ENCODE measurements around the gene IGSF8.
A peak's percentile ranks its signal among the peaks of the same experiment; 100 is the strongest.
"Not testable (repeated sequence)": the region's sequence is repeated elsewhere in the genome, so short reads cannot be mapped to it uniquely, and the experiment has no call there.

IGSF8 gene

DNA sequence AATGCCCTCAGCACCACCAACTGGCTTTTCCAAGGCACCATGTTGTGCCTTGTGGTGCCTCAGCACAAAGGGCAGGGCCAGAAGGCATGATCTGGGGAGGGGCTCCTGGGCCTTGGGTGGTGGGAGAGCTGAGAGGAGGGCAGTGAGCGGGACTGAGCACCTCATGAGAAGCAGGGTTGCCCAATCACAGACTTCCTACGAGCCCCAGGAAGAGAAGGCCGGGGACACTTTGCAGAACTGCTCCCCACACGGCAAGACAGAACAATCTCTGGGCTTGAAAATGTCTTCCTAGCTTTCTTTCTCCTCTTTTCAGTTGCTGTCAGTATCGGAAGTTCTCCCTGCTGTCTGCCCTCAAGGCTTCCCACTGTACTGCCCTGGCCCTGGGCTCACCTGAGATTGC lies 35.2 kb downstream of the IGSF8 start:
- no peak for DNase-seq

DNA sequence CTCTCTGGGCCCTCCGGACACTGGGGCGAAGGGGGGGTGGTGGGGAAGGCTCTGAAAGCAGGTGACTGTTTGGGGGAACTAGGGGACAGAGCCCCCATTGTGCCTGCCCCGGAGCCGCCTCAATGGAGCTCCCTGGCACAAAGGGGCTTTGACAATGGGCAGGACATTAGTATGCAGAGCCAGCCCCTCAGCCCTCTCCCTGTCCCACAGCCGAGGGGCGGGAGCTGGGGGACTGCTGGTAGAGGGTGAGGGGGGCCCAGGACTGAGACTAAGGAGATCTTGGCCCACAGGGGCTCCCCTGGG lies 36.2 kb downstream of the IGSF8 start:
- no peak for DNase-seq

DNA sequence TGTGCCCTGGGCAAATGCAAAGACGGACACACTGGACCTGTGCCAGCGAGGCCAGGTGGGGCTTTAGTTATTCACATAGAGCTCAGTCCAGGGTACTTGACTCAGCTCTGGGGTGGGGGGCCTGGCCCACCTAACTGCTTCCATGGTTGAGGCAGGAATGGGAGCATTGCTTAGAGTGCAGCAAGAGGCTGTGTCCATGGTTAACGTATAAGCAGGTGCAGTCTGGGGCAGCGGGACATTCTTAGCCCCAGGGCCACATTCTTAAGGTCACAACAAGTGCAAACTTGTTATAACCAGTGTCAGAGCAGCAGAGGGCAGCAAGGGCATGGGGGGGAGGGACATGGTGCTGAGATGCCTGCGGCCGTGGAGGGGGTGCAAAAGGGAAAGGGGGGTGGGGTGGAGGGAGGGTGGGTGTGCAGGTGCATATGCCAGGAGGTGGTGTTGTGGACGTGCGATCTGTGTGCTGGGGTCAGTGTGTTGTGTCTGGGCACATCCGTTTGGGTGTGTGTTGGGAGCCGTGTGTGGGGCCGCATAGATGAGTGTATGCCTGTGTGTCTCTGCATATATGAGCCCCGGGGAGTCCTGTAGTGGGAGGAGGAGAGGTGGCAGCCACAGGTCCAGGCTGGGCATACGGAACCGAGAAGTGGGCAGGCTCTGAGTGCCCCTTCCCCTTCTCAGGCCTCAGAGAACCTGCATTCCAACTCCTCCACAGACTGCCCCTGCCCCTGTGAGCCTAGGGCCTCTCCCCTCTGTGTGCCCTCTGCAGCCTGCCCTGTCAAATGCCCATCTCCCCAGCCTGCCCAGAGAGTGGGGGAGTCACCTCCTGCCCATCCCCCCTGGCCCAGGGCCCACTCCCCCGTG lies 36.8 kb downstream of the IGSF8 start:
- DNase-seq: no peak

DNA sequence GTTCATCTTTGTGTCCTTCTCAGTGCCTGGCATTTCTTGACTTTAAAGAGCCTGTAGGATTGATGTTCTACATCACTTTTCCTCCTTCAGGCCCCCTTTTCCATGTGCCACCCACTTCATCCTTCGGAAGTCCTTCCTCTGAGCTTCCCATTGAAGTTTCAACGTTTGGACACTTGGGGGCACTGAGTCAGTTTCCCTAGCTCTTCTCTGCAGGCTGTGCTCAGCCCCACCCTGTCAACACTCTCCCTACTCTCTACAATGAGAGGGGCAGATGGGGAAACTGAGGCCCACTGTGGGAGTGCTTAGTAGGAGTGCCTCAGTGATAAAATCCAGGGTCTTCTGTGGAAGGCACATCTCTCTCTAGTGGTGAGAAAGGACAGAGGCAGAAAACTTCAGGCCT lies 40.3 kb downstream of the IGSF8 start:
- DNase-seq: no peak

DNA sequence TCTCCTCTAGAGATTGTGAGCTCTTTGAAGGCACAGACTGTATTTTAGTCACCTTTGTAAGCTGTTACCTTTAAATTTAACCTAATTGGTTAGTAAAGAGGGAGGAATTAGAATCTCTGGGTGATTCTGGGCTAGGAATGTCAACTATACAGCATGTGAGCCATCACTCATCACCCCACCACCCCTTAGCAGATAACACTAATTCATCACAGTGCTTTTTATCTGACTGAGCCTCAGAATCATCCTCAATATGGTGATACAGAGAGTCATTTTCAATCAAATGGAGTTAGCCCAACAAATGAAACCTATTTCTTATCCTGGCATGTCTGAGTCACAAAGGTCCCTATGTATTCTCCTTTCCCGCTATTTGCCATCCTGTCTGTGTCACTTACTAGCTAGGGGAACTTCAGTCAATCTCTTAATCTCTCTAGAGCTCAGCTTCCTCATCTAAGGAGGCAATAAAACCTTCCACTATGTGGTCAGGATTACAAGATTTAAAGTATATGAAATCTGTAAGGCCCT lies 41.7 kb downstream of the IGSF8 start:
- no peak for DNase-seq

DNA sequence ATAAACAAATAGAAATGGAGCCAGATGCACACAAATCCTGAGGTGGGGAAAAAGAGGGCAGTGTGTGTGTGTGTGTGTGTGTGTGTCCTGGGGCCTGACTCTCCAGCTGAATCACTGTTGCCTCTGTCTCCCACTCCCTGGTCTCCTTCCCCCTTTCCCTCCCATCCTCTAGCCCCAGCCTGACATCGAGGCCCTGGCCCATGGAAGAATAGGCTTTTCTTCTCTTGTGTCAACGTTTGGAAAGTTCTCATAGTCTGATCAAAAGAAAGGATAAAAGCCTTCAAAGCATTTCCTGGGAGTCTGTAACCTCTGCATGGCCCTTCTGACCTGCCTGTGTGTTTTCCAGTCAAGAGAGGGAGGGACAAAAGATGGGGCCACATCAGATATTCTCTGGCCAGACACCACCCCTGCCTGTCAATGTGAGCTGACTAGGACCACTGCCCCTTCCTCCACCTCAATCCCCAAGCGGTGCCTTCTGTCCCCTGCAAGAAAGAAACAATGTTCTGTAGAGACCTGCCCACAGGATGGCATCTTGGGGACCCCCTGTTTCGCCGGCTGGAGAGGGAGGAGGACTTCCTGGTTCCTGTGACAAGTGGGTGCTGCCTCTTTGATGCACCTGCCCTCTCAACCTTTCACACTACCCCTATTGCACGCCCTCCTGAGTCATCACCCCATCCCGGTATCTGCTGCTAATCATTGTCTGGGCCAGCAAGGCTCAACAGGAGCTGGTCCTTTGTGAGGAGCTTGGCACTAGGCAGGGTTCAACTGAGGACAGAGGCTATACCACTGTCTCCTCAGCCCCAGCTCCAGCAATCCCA lies 44.7 kb downstream of the IGSF8 start:
- DNase-seq: no peak

DNA sequence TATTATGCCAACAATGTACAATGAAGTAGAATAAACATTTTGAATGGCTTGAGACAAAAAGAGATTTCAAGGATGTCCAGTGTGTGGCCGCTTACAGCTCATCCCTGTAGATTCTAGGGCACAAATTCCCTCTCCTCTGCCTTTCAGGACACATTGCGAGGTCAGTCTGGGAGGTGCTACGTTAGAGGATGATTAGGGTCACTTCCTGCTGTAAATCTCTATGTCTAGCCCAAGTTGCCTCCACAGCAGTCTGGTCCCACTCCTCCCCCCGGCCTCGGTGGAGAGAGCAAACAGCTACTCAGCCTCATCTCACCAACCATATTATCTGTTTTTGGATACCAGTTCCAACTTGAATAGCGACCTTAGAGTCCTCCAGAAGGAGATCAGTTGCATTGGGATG lies 45.5 kb downstream of the IGSF8 start:
- no peak for DNase-seq

DNA sequence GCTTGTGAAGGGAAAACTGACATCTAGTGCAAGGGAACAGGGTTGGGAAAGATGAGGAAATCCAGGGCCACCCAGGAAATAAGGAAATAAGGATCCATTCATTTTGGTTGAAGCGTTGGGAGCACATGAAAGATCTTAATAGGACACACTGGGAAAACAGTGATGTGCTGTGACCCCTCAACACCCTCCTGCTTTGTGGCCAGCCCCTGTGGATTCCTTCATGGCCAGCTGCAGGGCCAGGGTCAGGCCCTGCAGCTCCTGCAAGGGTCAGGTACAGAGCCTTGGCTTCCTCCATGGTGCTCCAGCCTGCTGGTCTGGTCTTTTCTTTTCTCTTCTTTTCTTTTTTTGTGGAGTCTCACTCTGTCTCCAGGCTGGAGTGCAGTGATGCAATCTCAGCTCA lies 47.8 kb downstream of the IGSF8 start:
- no peak for DNase-seq

DNA sequence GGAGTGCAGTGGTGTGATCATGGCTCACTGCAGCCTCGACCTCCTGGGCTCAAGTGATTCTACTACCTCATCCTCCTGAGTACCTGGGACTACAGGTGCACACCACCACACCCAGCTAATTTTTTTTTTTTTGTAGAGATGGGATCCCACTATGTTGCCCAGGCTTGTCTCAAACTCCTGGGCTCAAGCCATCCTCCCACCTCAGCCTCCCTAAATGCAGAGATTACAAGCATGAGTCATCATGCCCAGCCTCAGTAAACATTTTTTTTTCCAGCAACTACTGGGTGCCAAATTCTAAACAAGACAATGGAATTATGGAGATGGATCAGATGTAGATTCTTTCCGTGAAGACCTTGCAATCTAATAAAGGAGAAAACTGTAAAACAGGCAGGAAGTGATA lies 48.2 kb downstream of the IGSF8 start:
- DNase-seq: not testable (repeated sequence)

DNA sequence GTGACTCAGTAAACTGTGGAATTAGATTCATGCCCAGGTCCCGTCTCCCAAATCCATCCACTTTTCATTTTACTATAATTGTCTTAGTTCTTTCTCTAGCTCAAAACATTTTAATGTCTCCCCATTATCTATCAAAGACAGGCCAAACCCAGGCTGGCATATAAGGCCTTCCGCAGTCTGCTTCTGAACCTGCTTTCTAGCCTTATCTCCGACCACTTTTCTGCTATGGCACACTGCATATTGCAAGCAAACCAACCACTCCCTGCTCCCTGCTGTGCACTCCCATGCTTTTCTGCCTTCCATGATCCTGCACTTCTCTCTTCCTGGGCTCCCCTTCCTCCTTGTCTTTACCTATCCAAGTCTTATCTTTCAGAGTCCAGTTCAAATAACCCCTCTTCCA lies 49.3 kb downstream of the IGSF8 start:
- DNase-seq: no peak

DNA sequence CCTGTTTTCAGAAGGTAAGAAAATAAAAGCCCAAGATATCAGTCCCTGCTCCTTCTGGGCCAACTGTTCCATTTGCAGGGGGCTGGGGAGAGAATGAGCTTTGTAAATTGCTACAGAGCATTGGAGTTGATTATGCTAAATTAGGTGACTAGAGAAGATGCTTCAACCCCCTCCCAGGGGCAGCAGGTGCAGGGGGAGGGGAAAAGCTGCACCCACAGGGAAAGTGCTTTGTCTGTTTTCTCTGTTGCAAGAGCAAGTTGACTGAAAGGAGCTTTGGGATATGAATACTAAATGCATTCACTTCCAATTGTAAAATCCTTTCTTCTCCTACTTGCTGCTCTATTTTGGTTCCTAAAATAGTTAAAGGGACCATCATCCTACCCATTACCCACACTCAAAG lies 50.1 kb downstream of the IGSF8 start:
- no peak for DNase-seq

DNA sequence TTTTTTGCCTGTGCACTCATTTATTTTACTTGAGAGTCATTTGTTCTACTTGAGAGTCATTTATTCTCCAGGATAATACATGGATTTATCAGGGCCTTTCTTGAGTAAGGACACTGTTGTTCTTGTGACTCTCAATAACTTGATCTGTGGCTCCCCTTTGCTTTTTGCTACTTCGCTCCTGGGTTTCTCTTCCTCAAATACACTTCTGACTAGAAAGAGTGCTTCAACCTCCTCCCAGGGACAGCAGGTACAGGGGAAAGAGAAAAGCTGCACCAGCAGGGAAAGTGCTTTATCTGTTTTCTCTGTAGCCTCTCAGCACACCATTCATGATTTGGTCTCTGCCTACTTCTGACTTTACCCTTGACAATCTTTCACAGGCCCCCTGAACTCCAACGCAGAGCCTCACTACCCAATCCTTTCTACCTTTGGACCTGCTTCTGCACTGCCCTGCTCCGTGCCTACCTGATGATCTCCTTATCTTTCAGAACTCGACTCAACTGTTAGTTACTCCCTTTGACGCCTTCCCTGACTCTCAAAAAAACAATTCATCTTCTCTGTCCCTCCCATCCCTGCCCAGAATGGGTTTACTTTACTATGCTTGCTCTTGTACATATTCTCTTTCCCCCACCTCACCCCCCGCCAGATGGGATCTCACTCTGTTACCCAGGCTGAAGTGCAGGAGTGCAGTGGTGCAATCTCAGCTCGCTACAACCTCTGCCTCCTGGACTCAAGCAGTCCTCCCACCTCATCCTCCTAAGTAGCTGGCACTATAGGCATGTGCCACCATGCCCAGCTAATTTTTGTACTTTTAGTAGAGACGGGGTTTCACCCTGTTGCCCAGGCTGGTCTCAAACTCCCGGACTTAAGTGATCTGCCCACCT lies 51.1 kb downstream of the IGSF8 start:
- no peak for DNase-seq

DNA sequence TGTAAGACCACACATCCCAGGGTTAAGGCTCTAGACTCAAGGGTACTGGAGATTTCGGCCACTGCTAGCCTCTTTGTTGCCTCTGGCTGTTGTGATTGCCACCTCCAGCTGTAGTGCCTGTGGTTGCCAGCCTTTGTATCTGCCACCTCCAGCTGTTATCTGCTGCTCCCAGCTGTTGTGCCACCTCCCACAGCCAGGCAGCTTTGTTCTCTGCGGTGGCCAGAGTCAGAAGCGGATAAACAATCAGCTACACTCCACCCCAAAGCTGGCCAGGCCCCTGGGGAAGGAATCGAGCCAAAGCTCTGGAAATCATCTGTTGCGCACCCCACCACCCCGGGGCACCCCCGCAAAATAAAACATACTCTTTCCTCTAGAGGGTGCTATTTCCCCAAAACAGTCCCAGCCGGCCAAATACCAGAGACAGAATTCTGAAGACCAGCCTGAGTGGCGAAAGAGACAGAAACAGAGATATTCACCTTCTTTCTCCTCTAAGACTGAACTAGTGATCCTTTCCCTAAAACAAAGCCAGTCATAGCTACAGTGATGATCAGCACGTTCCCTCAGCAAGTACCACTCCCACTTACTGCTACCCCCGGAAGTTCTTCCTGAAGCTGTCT lies 51.8 kb downstream of the IGSF8 start:
- DNase-seq: peak; percentile 28

DNA sequence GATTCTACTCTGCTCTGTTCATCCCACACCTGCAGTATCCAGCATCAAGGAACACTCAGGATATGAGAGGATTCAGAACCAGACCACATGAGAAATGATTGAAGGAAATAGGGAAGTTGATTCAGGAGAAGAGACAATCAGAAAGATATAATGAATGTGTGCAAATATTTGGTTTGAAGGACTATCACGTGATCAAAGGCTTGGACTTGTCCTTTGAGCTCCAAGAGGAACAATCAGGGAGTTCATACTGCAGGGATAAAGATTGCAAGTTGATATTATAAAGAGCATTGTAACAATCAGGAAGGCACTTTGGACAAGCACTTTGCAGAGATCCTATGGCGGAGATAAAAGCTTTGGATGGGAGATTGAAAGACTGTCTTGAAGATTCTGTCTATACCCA lies 52.8 kb downstream of the IGSF8 start:
- DNase-seq: no peak

DNA sequence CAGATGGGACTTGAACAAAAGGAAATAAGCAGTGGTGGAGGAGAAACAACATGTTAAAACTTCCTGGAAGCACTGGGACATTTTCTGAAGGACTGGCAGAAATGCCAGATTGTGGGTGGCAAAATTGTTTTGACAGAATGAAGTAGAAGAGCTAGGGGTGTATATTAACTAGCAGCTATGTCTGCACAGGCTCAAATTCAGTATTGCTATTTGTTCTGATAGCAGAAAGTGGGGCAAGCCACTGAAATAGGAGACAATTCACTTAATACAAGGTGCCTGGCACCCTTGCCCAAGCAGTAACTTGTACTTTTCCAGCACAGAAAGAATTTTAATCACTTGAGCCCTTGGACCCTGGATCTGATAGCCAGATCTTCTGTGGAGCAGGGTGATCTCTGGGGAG lies 54.9 kb downstream of the IGSF8 start:
- DNase-seq: no peak

Measured in NCI-H1694 treated with DMSO at 0.1 percent for 48 hours (cell line).